ENCODE measurements around the gene SHC3.

DNA sequence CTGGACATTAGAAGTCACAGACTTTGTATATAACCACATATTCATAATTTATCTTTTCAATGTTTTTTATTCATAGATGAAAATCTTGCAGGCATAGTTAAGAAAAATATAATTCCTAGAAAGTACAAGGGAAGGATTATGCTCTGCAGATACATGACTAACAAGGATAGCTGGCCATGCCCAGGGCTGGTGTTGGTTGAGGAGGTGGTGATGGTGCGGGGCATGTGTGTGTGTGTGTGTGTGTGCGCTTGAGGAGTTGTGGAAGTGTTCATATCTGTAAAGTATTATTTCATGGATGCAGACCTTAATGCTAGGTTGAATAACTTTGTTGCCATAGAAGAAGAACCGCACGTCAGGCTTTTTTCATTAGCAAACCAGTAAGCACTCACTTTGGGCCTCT lies 186.1 kb downstream of the SHC3 start:
- TF ChIP-seq FOXM1 (IDR thresholded peaks at IDR 0.05; ENCODE audit: borderline replicate concordance, low read depth), result no peak
- TF ChIP-seq EP300 (IDR thresholded peaks at IDR 0.05; ENCODE audit: borderline replicate concordance), result no peak

All from Ishikawa (cell line).